GM06990 (cell line): ENCODE data around the gene CAMTA1.

ENCODE experiments used
- DNase-seq: peaks from one replicate; pipeline ENCODE4 v3.0.0-alpha.2; 2011; ENCODE audit not compliant: insufficient read length; ENCODE audit errors: extremely low read depth
- H3K27me3 ChIP-seq: replicated peaks from 2 replicates; pipeline ENCODE4 v1.6.0; 2011; ENCODE audit warnings: low read length; ENCODE audit not compliant: control insufficient read depth, insufficient read depth
- H3K36me3 ChIP-seq: 2 replicates; pipeline ENCODE4 v1.5.1; 2011; ENCODE audit warnings: low read length; ENCODE audit not compliant: control insufficient read depth, insufficient read depth
- H3K4me3 ChIP-seq: replicated peaks from 2 replicates; pipeline ENCODE4 v1.5.1; 2011; ENCODE audit warnings: low read depth, mild to moderate bottlenecking, control low read depth, low read length
- CTCF ChIP-seq: IDR thresholded peaks from 2 replicates; pipeline ENCODE4 v1.5.1; 2011; ENCODE audit warnings: low read length, control low read depth, mild to moderate bottlenecking, inconsistent platforms; ENCODE audit not compliant: insufficient read depth, poor library complexity, severe bottlenecking

Gene CAMTA1

GRCh38 chr1:7221826-7222694, 436.8 kb downstream of the CAMTA1 start:
- Histone ChIP-seq H3K4me3 (no peak overlapping the region), H3K27me3 (no peaks in the 10 kb centered on the region; the same call in 1 of the 2 replicates), H3K36me3 (no peaks in the 10 kb centered on the region)
- TF ChIP-seq CTCF, result no peak
- no peak for DNase-seq

GRCh38 chr1:7222695-7223015, 437.4 kb downstream of the CAMTA1 start:
- Histone ChIP-seq H3K36me3 (no peaks in the 10 kb centered on the region), H3K4me3 (no peak overlapping the region), H3K27me3 (no peaks in the 10 kb centered on the region; the same call in 1 of the 2 replicates)
- TF ChIP-seq CTCF, result no peak
- no peak for DNase-seq

- TF ChIP-seq CTCF, result no peak
- Histone ChIP-seq H3K4me3 (no peak overlapping the region), H3K27me3 (no peaks in the 10 kb centered on the region; the same call in 1 of the 2 replicates), H3K36me3 (no peaks in the 10 kb centered on the region)
- DNase-seq, result no peak
These were observed 438.3 kb downstream of the CAMTA1 start for GRCh38 chr1:7223334-7224080.

GRCh38 chr1:7224081-7224534, 438.9 kb downstream of the CAMTA1 start:
- TF ChIP-seq CTCF, result no peak
- Histone ChIP-seq H3K36me3 (no peaks in the 10 kb centered on the region), H3K4me3 (no peak overlapping the region), H3K27me3 (no peaks in the 10 kb centered on the region; the same call in 1 of the 2 replicates)
- DNase-seq, result no peak

- Histone ChIP-seq H3K4me3 (no peak overlapping the region), H3K36me3 (no peaks in the 10 kb centered on the region), H3K27me3 (no peaks in the 10 kb centered on the region; the same call in 1 of the 2 replicates)
- DNase-seq, result no peak
- TF ChIP-seq CTCF, result peak; percentile 31
These were observed 439.4 kb downstream of the CAMTA1 start for GRCh38 chr1:7224644-7225043.
